Nephron progenitor cell (in vitro differentiated cells): ENCODE measurements around the gene TMEM175.
A peak's percentile ranks its signal among the peaks of the same experiment; 100 is the strongest.
"Not testable (repeated sequence)": the region's sequence is repeated elsewhere in the genome, so short reads cannot be mapped to it uniquely, and the experiment has no call there.

Experiments used
- DNase-seq: peaks from one replicate; pipeline ENCODE4 v3.0.0; 2021
- H3K27ac Mint-ChIP-seq: 2 replicates; pipeline ENCODE4 v1.8.0; 2021; ENCODE audit warnings: mild to moderate bottlenecking, moderate library complexity, mixed read lengths
- H3K27me3 Mint-ChIP-seq: 2 replicates; pipeline ENCODE4 v1.8.0; 2021; ENCODE audit warnings: mild to moderate bottlenecking, low read depth, mixed read lengths; ENCODE audit not compliant: poor library complexity
- H3K36me3 Mint-ChIP-seq: 2 replicates; pipeline ENCODE4 v1.8.0; 2021; ENCODE audit warnings: low read depth, mixed read lengths
- H3K4me1 Mint-ChIP-seq: 2 replicates; pipeline ENCODE4 v1.8.0; 2021; ENCODE audit warnings: mixed read lengths
- H3K4me3 Mint-ChIP-seq: 2 replicates; pipeline ENCODE4 v1.8.0; 2021; ENCODE audit warnings: mild to moderate bottlenecking, moderate library complexity, mixed read lengths
- H3K9me3 Mint-ChIP-seq: 2 replicates; pipeline ENCODE4 v1.8.0; 2021; ENCODE audit warnings: mild to moderate bottlenecking, moderate library complexity, mixed read lengths
- CTCF ChIP-seq: fragments of 200-600 bp; sonication (generic); IDR thresholded peaks from 2 replicates; pipeline ENCODE4 v1.5.0; 2021; ENCODE audit warnings: antibody characterized with exemption

TMEM175 gene

GRCh38 chr4:929096-929765, 3.0 kb upstream of the TMEM175 start:
- no peak for DNase-seq
- no peak overlapping the region for H3K27ac Mint-ChIP-seq
- TF ChIP-seq CTCF: no peak
- no peaks in the 10 kb centered on the region for H3K9me3 Mint-ChIP-seq
- H3K27me3 Mint-ChIP-seq: peaks cover 8% of the 10 kb centered on the region
- H3K36me3 Mint-ChIP-seq: no peaks in the 10 kb centered on the region
- peaks cover 56% of the 10 kb centered on the region for H3K4me1 Mint-ChIP-seq
- no peak overlapping the region for H3K4me3 Mint-ChIP-seq

GRCh38 chr4:930028-930551, 2.2 kb upstream of the TMEM175 start:
- peak overlapping the region; percentile 5 for H3K27ac Mint-ChIP-seq
- peaks cover 48% of the 10 kb centered on the region for H3K4me1 Mint-ChIP-seq
- H3K36me3 Mint-ChIP-seq: no peaks in the 10 kb centered on the region
- no peaks in the 10 kb centered on the region for H3K9me3 Mint-ChIP-seq
- no peak for TF ChIP-seq CTCF
- no peak for DNase-seq
- peaks cover 16% of the 10 kb centered on the region for H3K27me3 Mint-ChIP-seq
- peak overlapping the region; percentile 96 for H3K4me3 Mint-ChIP-seq

GRCh38 chr4:930827-931193, 1.4 kb upstream of the TMEM175 start:
- peaks cover 23% of the 10 kb centered on the region for H3K27me3 Mint-ChIP-seq
- DNase-seq: no peak
- no peaks in the 10 kb centered on the region for H3K36me3 Mint-ChIP-seq
- no peaks in the 10 kb centered on the region for H3K9me3 Mint-ChIP-seq
- H3K4me3 Mint-ChIP-seq: peak overlapping the region; percentile 96
- peak overlapping the region; percentile 90 for H3K27ac Mint-ChIP-seq
- no peak for TF ChIP-seq CTCF
- H3K4me1 Mint-ChIP-seq: peaks cover 41% of the 10 kb centered on the region

GRCh38 chr4:931194-931959, 883 bp upstream of the TMEM175 start:
- Mint-ChIP-seq H3K36me3 (no peaks in the 10 kb centered on the region), H3K9me3 (no peaks in the 10 kb centered on the region), H3K27me3 (peaks cover 29% of the 10 kb centered on the region), H3K4me1 (peaks cover 35% of the 10 kb centered on the region), H3K4me3 (peak overlapping the region; percentile 96), H3K27ac (peak overlapping the region; percentile 90)
- no peak for TF ChIP-seq CTCF
- no peak for DNase-seq

- no peak for TF ChIP-seq CTCF
- H3K4me1 Mint-ChIP-seq: peaks cover 33% of the 10 kb centered on the region
- H3K27me3 Mint-ChIP-seq: peaks cover 40% of the 10 kb centered on the region
- peak overlapping the region; percentile 67 for H3K27ac Mint-ChIP-seq
- H3K4me3 Mint-ChIP-seq: peak overlapping the region; percentile 96
- H3K36me3 Mint-ChIP-seq: no peaks in the 10 kb centered on the region
- H3K9me3 Mint-ChIP-seq: no peaks in the 10 kb centered on the region
- DNase-seq: peak; percentile 34
These were observed 432 bp downstream of the TMEM175 start for GRCh38 chr4:932713-933070.

- not testable (repeated sequence) for H3K4me1 Mint-ChIP-seq, H3K36me3 Mint-ChIP-seq, DNase-seq, H3K9me3 Mint-ChIP-seq, H3K27ac Mint-ChIP-seq, H3K4me3 Mint-ChIP-seq
- peaks cover 87% of the 10 kb centered on the region for H3K27me3 Mint-ChIP-seq
These were observed 7.2 kb downstream of the TMEM175 start for GRCh38 chr4:939508-939907.
